WTC11 (cell line): ENCODE measurements around the gene CIAO2A. TPM values are rescaled to one million over a fixed set of nuclear protein-coding genes. Genes with fewer than 3 reads are reported as not detected.

ENCODE experiments used
- ATAC-seq: fragments of 200-7000 bp; cut with Tn5 transposase; 2 replicates; pipeline ENCODE4 v1.10.0; 2021; ENCODE audit warnings: mild to moderate bottlenecking, moderate library complexity
- CTCF ChIA-PET: fragments of 300-600 bp; sonication (Branson Sonifier 250); formaldehyde crosslinking; loops from one replicate; lab custom pipeline; 2021; ENCODE audit warnings: antibody characterized with exemption; lab: Charles Lee
- POLR2A ChIA-PET: fragments of 350-600 bp; sonication (Branson Sonifier 250); formaldehyde crosslinking; loops from one replicate; lab custom pipeline; 2021; ENCODE audit warnings: antibody characterized with exemption; lab: Charles Lee
- DNase-seq: peaks from one replicate; pipeline ENCODE4 v3.0.0; 2021; ENCODE audit warnings: low spot score
- H3K27ac Mint-ChIP-seq: 2 replicates; pipeline ENCODE4 v1.8.0; 2021; ENCODE audit warnings: mixed read lengths
- H3K27me3 Mint-ChIP-seq: 2 replicates; pipeline ENCODE4 v1.8.0; 2021; ENCODE audit warnings: low read depth, mild to moderate bottlenecking, moderate library complexity, mixed read lengths
- H3K36me3 Mint-ChIP-seq: 2 replicates; pipeline ENCODE4 v1.8.0; 2021; ENCODE audit warnings: mixed read lengths
- H3K4me1 Mint-ChIP-seq: 2 replicates; pipeline ENCODE4 v1.8.0; 2022; ENCODE audit warnings: mixed read lengths
- H3K4me3 Mint-ChIP-seq: 2 replicates; pipeline ENCODE4 v1.8.0; 2021; ENCODE audit warnings: mild to moderate bottlenecking, moderate library complexity, mixed read lengths
- H3K9me3 Mint-ChIP-seq: 2 replicates; pipeline ENCODE4 v1.8.0; 2021; ENCODE audit warnings: mixed read lengths
- CREM ChIP-seq: sonication (generic); formaldehyde crosslinking; IDR thresholded peaks from 2 replicates; pipeline ENCODE4 v1.8.1; 2022; ENCODE audit warnings: mild to moderate bottlenecking, missing genetic modification reagents, moderate library complexity
- CTCF ChIP-seq: fragments of 200-600 bp; IDR thresholded peaks from 2 replicates; pipeline ENCODE4 v1.8.0; 2022; ENCODE audit warnings: antibody characterized with exemption
- E2F4 ChIP-seq: sonication (generic); formaldehyde crosslinking; IDR thresholded peaks from 2 replicates; pipeline ENCODE4 v1.8.1; 2022; ENCODE audit warnings: low read depth, mild to moderate bottlenecking, moderate library complexity, missing genetic modification reagents, borderline replicate concordance
- FOXK1 ChIP-seq: sonication (generic); formaldehyde crosslinking; IDR thresholded peaks from 2 replicates; pipeline ENCODE4 v1.8.0; 2022; ENCODE audit warnings: mild to moderate bottlenecking, moderate library complexity, missing genetic modification reagents
- FOXP1 ChIP-seq: sonication (generic); formaldehyde crosslinking; IDR thresholded peaks from 2 replicates; pipeline ENCODE4 v1.8.0; 2022; ENCODE audit warnings: missing genetic modification reagents, mild to moderate bottlenecking, moderate library complexity, borderline replicate concordance
- GTF2I ChIP-seq: fragments of 250-450 bp; sonication (Bioruptor Pico); conservative IDR thresholded peaks from 2 replicates; pipeline ENCODE4 v1.4.0; 2021; ENCODE audit warnings: mild to moderate bottlenecking
- JAZF1 ChIP-seq: fragments of 250-450 bp; sonication (Bioruptor Pico); IDR thresholded peaks from 2 replicates; pipeline ENCODE4 v1.9.0; 2021; ENCODE audit warnings: moderate library complexity, mild to moderate bottlenecking, inconsistent platforms
- MLX ChIP-seq: sonication (generic); formaldehyde crosslinking; IDR thresholded peaks from 2 replicates; pipeline ENCODE4 v1.8.1; 2023; ENCODE audit warnings: mild to moderate bottlenecking, missing genetic modification reagents, moderate library complexity
- MXD4 ChIP-seq: fragments of 250-450 bp; sonication (Bioruptor Pico); IDR thresholded peaks from 2 replicates; pipeline ENCODE4 v1.8.0; 2021; ENCODE audit warnings: mild to moderate bottlenecking, moderate library complexity, borderline replicate concordance
- NR2C2 ChIP-seq: sonication (generic); formaldehyde crosslinking; IDR thresholded peaks from 2 replicates; pipeline ENCODE4 v1.8.0; 2022; ENCODE audit warnings: mild to moderate bottlenecking, missing genetic modification reagents
- NR3C1 ChIP-seq: sonication (generic); formaldehyde crosslinking; conservative IDR thresholded peaks from 2 replicates; pipeline ENCODE4 v1.8.1; 2023; ENCODE audit warnings: low read depth, mild to moderate bottlenecking, missing genetic modification reagents
- SP1 ChIP-seq: sonication (generic); formaldehyde crosslinking; conservative IDR thresholded peaks from 2 replicates; pipeline ENCODE4 v1.8.1; 2022; ENCODE audit warnings: missing genetic modification reagents
- ZBTB43 ChIP-seq: sonication (generic); formaldehyde crosslinking; IDR thresholded peaks from 2 replicates; pipeline ENCODE4 v1.8.1; 2023; ENCODE audit warnings: mild to moderate bottlenecking, missing genetic modification reagents
- ZNF281 ChIP-seq: sonication (generic); formaldehyde crosslinking; IDR thresholded peaks from 2 replicates; pipeline ENCODE4 v1.8.0; 2023; ENCODE audit warnings: mild to moderate bottlenecking, missing genetic modification reagents
- ZNF317 ChIP-seq: sonication (generic); formaldehyde crosslinking; IDR thresholded peaks from 2 replicates; pipeline ENCODE4 v1.8.1; 2023; ENCODE audit warnings: low read depth, mild to moderate bottlenecking, moderate library complexity, missing genetic modification reagents, borderline replicate concordance
- ZNF425 ChIP-seq: fragments of 250-450 bp; sonication (Bioruptor Pico); conservative IDR thresholded peaks from 2 replicates; pipeline ENCODE4 v1.9.0; 2021; ENCODE audit warnings: mild to moderate bottlenecking
- total RNA-seq: library from RNA; stranded (reverse); gene quantifications from 3 replicates; pipeline ENCODE4 v1.2.3, GENCODE V29; 2021

The CIAO2A gene
- total RNA-seq, 1 experiment from 2014 or later, result 73.6 TPM

GRCh38 chr15:64050281-64051092, 43.2 kb downstream of the CIAO2A start (continued):
- no peak for TF ChIP-seq FOXP1
- no peak for TF ChIP-seq NR2C2 (CRISPR knock-in tag)
- TF ChIP-seq MXD4, result no peak
- TF ChIP-seq JAZF1 (CRISPR knock-in tag), result no peak
- TF ChIP-seq ZNF317 (CRISPR knock-in tag), result no peak

GRCh38 chr15:64048781-64049460, 44.7 kb downstream of the CIAO2A start:
- H3K27me3 Mint-ChIP-seq, result peaks cover 48% of the 10 kb centered on the region
- ChIA-PET CTCF (interaction anchor here (4.0 kb wide), 1 partner anchor 104 kb away, joined by 26 read pairs; no protein-coding TSS in a partner anchor), POLR2A (no interaction called here)
- H3K27ac Mint-ChIP-seq, result no peak overlapping the region
- H3K36me3 Mint-ChIP-seq, result no peaks in the 10 kb centered on the region
- H3K4me1 Mint-ChIP-seq, result peaks cover 7% of the 10 kb centered on the region
- DNase-seq (no peak), ATAC-seq (no peak)
- no peak overlapping the region for H3K4me3 Mint-ChIP-seq
- no peak for TF ChIP-seq FOXK1 (CRISPR knock-in tag)
- no peak for TF ChIP-seq ZBTB43 (CRISPR knock-in tag)
- no peak for TF ChIP-seq GTF2I (CRISPR knock-in tag)
- TF ChIP-seq FOXP1, result no peak
- no peak for TF ChIP-seq CTCF
- TF ChIP-seq ZNF425 (CRISPR knock-in tag), result no peak
- H3K9me3 Mint-ChIP-seq, result no peaks in the 10 kb centered on the region

GRCh38 chr15:64046421-64047153, 47.1 kb downstream of the CIAO2A start, which contains the start of gene DAPK2:
Gene DAPK2, minus strand, starts transcription at chr15:64046485. Its CDS starts 6,224 bp downstream, at chr15:64040261.
- POLR2A ChIA-PET, result interaction anchor here (1.7 kb wide), 1 partner anchor 10 kb away, joined by 3 read pairs; no protein-coding TSS in a partner anchor
- no peaks in the 10 kb centered on the region for H3K36me3 Mint-ChIP-seq
- DNase-seq (peak; percentile 73), ATAC-seq (peak; percentile 88)
- peaks cover 7% of the 10 kb centered on the region for H3K4me1 Mint-ChIP-seq
- no peaks in the 10 kb centered on the region for H3K9me3 Mint-ChIP-seq
- peaks cover 51% of the 10 kb centered on the region for H3K27me3 Mint-ChIP-seq
- CTCF ChIA-PET, result interaction anchor here (0.6 to 3.0 kb wide), 39 partner anchors 8 to 450 kb away, joined by 3 to 57 read pairs (median 5); partner anchors contain the start of genes CIAO2A and FBXL22
- H3K4me3 Mint-ChIP-seq, result peak within 1 kb of the TSS; percentile 74
- no peak within 1 kb of the TSS for H3K27ac Mint-ChIP-seq
- TF ChIP-seq CREM (CRISPR knock-in tag) (no peak), E2F4 (no peak), MLX (CRISPR knock-in tag) (no peak), FOXP1 (no peak), ZNF281 (no peak), SP1 (CRISPR knock-in tag) (0 out of 2 replicates have a peak, but pooled peaks have one; percentile 39), NR3C1 (CRISPR knock-in tag) (no peak), FOXK1 (CRISPR knock-in tag) (no peak), CTCF (peak; percentile 60)
